ENCODE data around the gene TPT1.

TPT1 gene

DNA sequence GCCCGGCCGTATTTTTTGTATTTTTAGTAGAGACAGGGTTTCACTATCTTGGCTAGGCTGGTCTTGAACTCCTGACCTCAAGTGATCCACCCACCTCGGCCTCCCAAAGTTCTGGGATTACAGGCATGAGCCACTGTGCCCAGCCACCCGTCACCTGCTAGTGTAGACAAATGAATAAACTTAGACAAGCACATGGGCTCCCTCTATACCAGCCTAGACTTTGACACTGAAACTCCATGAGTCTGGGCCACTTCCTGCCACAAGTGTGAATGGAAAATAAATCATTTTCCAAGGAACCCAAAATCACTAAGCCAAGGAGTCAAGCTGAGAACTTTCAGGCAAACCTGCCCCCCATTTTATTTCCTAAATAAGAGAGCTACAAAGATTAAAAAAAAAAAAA, 27.0 kb upstream of the TPT1 start:
- no peaks in the 10 kb centered on the region for H4K20me1 ChIP-seq (ENCODE audit: insufficient read depth, low read length, poor library complexity, severe bottlenecking)
- peaks cover 8% of the 10 kb centered on the region; the same call in 1 of the 2 replicates for H3K9me3 ChIP-seq (ENCODE audit: insufficient read depth, low read depth, low read length)
- H3K9me2 ChIP-seq (replicated peaks; ENCODE audit: low read depth, low read length): no peaks in the 10 kb centered on the region
- no peaks in the 10 kb centered on the region for H3K36me3 ChIP-seq (ENCODE audit: insufficient read depth, low read length)
- no peak overlapping the region for H3K4me2 ChIP-seq (ENCODE audit: low read depth, low read length, poor library complexity, severe bottlenecking)
- H3K79me2 ChIP-seq (ENCODE audit: insufficient read depth, low read length): no peaks in the 10 kb centered on the region
- H3K9ac ChIP-seq (ENCODE audit: low read depth, low read length, poor library complexity, severe bottlenecking): no peak overlapping the region
- no peak overlapping the region for H2AFZ ChIP-seq (ENCODE audit: low read length)
- H3F3A ChIP-seq (ENCODE audit: low read depth): no peaks in the 10 kb centered on the region
- TF ChIP-seq, protein P1, sequence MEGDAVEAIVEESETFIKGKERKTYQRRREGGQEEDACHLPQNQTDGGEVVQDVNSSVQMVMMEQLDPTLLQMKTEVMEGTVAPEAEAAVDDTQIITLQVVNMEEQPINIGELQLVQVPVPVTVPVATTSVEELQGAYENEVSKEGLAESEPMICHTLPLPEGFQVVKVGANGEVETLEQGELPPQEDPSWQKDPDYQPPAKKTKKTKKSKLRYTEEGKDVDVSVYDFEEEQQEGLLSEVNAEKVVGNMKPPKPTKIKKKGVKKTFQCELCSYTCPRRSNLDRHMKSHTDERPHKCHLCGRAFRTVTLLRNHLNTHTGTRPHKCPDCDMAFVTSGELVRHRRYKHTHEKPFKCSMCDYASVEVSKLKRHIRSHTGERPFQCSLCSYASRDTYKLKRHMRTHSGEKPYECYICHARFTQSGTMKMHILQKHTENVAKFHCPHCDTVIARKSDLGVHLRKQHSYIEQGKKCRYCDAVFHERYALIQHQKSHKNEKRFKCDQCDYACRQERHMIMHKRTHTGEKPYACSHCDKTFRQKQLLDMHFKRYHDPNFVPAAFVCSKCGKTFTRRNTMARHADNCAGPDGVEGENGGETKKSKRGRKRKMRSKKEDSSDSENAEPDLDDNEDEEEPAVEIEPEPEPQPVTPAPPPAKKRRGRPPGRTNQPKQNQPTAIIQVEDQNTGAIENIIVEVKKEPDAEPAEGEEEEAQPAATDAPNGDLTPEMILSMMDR (conservative IDR thresholded peaks at IDR 0.05; ENCODE audit: low read length): no peak
- TF ChIP-seq EZH2phosphoT487 (IDR thresholded peaks at IDR 0.05; ENCODE audit: borderline replicate concordance): no peak
- no peaks in the 10 kb centered on the region for H3K27me3 ChIP-seq (ENCODE audit: insufficient read depth, low read length, poor library complexity, severe bottlenecking)
- peaks cover 3% of the 10 kb centered on the region for H3K4me1 ChIP-seq (ENCODE audit: insufficient read depth, low read length, poor library complexity, severe bottlenecking)
- H3K4me3 ChIP-seq (ENCODE audit: low read length, poor library complexity, severe bottlenecking): no peak overlapping the region

DNA sequence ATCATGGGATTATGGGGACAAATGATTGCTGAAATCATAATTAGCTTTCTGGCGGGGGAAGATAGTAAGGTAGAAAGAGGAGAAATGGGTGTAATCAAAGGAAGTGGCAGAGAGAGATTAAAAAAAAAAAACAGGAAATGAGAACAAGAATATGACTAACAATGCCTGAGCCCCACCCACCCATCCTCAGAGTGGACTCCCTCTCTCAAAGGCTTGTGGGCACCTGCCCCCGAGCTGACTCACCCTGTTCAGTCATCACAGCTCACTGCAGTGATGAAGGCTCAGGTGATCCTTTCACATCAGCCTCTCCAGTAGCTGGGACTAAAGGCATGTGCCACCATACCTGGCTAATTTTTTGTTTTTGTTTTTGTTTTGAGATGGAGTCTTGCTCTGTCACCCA, 26.4 kb upstream of the TPT1 start:
- no peaks in the 10 kb centered on the region for H3K36me3 ChIP-seq (ENCODE audit: insufficient read depth, low read length)
- no peak overlapping the region for H2AFZ ChIP-seq (ENCODE audit: low read length)
- no peak overlapping the region for H3K4me2 ChIP-seq (ENCODE audit: low read depth, low read length, poor library complexity, severe bottlenecking)

DNA sequence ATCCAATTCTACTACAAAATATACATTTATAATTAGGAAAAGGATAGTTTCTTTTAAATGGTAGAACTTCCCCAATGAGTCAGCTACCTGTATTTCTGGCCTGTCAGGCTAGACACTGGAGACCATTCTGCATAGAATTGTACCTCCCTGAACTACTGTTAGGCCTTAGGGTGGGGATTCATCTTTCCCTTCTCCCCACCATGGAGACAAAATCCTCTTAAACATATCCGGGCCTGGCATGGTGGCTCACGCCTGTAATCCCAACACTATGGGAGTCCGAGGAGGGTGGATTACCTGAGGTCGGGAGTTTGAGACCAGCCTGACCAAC, 24.5 kb upstream of the TPT1 start:
- Histone ChIP-seq H2AFZ (ENCODE audit: low read length) (no peak overlapping the region), H3F3A (ENCODE audit: low read depth) (no peaks in the 10 kb centered on the region), H3K4me3 (ENCODE audit: low read length, poor library complexity, severe bottlenecking) (no peak overlapping the region), H3K9ac (ENCODE audit: low read depth, low read length, poor library complexity, severe bottlenecking) (no peak overlapping the region), H3K9me3 (ENCODE audit: insufficient read depth, low read depth, low read length) (peaks cover 8% of the 10 kb centered on the region; the same call in 1 of the 2 replicates), H3K9me2 (replicated peaks; ENCODE audit: low read depth, low read length) (no peaks in the 10 kb centered on the region), H3K4me1 (ENCODE audit: insufficient read depth, low read length, poor library complexity, severe bottlenecking) (peaks cover 3% of the 10 kb centered on the region), H3K79me2 (ENCODE audit: insufficient read depth, low read length) (no peaks in the 10 kb centered on the region), H4K20me1 (ENCODE audit: insufficient read depth, low read length, poor library complexity, severe bottlenecking) (no peaks in the 10 kb centered on the region), H3K27me3 (ENCODE audit: insufficient read depth, low read length, poor library complexity, severe bottlenecking) (no peaks in the 10 kb centered on the region), H3K4me2 (ENCODE audit: low read depth, low read length, poor library complexity, severe bottlenecking) (no peak overlapping the region), H3K36me3 (ENCODE audit: insufficient read depth, low read length) (no peaks in the 10 kb centered on the region)
- TF ChIP-seq, protein P1 (conservative IDR thresholded peaks at IDR 0.05; ENCODE audit: low read length): no peak
- no peak for TF ChIP-seq EZH2phosphoT487 (IDR thresholded peaks at IDR 0.05; ENCODE audit: borderline replicate concordance)

More for the DNA sequence above, 26.4 kb upstream of the TPT1 start:
- H3F3A ChIP-seq (ENCODE audit: low read depth): no peaks in the 10 kb centered on the region
- no peaks in the 10 kb centered on the region for H3K9me2 ChIP-seq (replicated peaks; ENCODE audit: low read depth, low read length)
- H4K20me1 ChIP-seq (ENCODE audit: insufficient read depth, low read length, poor library complexity, severe bottlenecking): no peaks in the 10 kb centered on the region
- H3K9me3 ChIP-seq (ENCODE audit: insufficient read depth, low read depth, low read length): peaks cover 8% of the 10 kb centered on the region; the same call in 1 of the 2 replicates
- H3K4me3 ChIP-seq (ENCODE audit: low read length, poor library complexity, severe bottlenecking): no peak overlapping the region
- TF ChIP-seq, protein P1 (conservative IDR thresholded peaks at IDR 0.05; ENCODE audit: low read length): no peak
- no peak for TF ChIP-seq EZH2phosphoT487 (IDR thresholded peaks at IDR 0.05; ENCODE audit: borderline replicate concordance)
- peaks cover 3% of the 10 kb centered on the region for H3K4me1 ChIP-seq (ENCODE audit: insufficient read depth, low read length, poor library complexity, severe bottlenecking)
- no peaks in the 10 kb centered on the region for H3K27me3 ChIP-seq (ENCODE audit: insufficient read depth, low read length, poor library complexity, severe bottlenecking)
- H3K79me2 ChIP-seq (ENCODE audit: insufficient read depth, low read length): no peaks in the 10 kb centered on the region
- no peak overlapping the region for H3K9ac ChIP-seq (ENCODE audit: low read depth, low read length, poor library complexity, severe bottlenecking)

Data from Loucy (cell line).